ENCODE measurements around the gene KCNQ1.
A peak's percentile ranks its signal among the peaks of the same experiment; 100 is the strongest.

The KCNQ1 gene

GRCh38 chr11:2883979-2884815, 439.4 kb downstream of the KCNQ1 start:
- DNase-seq (ENCODE audit: low spot score), result peak; percentile 61

GRCh38 chr11:2885017-2885677, 440.3 kb downstream of the KCNQ1 start:
- DNase-seq (ENCODE audit: low spot score), result peak; percentile 67

- DNase-seq (ENCODE audit: low spot score), result peak; percentile 92
Observed at GRCh38 chr11:2885678-2886081, 440.9 kb downstream of the KCNQ1 start, which contains the start of gene CDKN1C. TSS of gene CDKN1C (minus strand) at chr11:2885775. CDS start at chr11:2885456, 319 bp downstream.

GRCh38 chr11:2886191-2886894, 441.5 kb downstream of the KCNQ1 start:
- peak; percentile 32 for DNase-seq (ENCODE audit: low spot score)

- DNase-seq (ENCODE audit: low spot score), result no peak
Observed at GRCh38 chr11:2886936-2887335, 442.1 kb downstream of the KCNQ1 start.

- DNase-seq (ENCODE audit: low spot score), result no peak
Observed at GRCh38 chr11:2887515-2888195, 442.8 kb downstream of the KCNQ1 start.

- DNase-seq (ENCODE audit: low spot score), result peak; percentile 85
Observed at GRCh38 chr11:2888266-2888968, 443.6 kb downstream of the KCNQ1 start.

- DNase-seq (ENCODE audit: low spot score), result no peak
Observed at GRCh38 chr11:2889362-2890273, 444.8 kb downstream of the KCNQ1 start.

- no peak for DNase-seq (ENCODE audit: low spot score)
Observed at GRCh38 chr11:2890466-2891294, 445.9 kb downstream of the KCNQ1 start.

GRCh38 chr11:2891326-2892214, 446.8 kb downstream of the KCNQ1 start:
- DNase-seq (ENCODE audit: low spot score), result no peak

- peak; percentile 58 for DNase-seq (ENCODE audit: low spot score)
Observed at GRCh38 chr11:2892215-2892966, 447.6 kb downstream of the KCNQ1 start.

- DNase-seq (ENCODE audit: low spot score), result no peak
Observed at GRCh38 chr11:2892967-2893528, 448.2 kb downstream of the KCNQ1 start.

- DNase-seq (ENCODE audit: low spot score), result no peak
Observed at GRCh38 chr11:2893935-2894334, 449.1 kb downstream of the KCNQ1 start.

- DNase-seq (ENCODE audit: low spot score), result no peak
Observed at GRCh38 chr11:2896047-2896446, 451.2 kb downstream of the KCNQ1 start.

- DNase-seq (ENCODE audit: low spot score), result no peak
Observed at GRCh38 chr11:2897048-2897447, 452.2 kb downstream of the KCNQ1 start.

- peak; percentile 88 for DNase-seq (ENCODE audit: low spot score)
Observed at GRCh38 chr11:2898366-2899079, 453.7 kb downstream of the KCNQ1 start.

All from AG08395 (cell line).